Measurements from ENCODE around the gene DNM3. TPM values are rescaled to one million over a fixed set of nuclear protein-coding genes. Genes with fewer than 3 reads are reported as not detected.

DNM3 gene
- total and polyA plus RNA-seq, 10 of the 15 experiments (the other 5 are each of a cell fraction or from before 2014, with no cell fraction given) = 0.03 to 1.5 (median 0.08) TPM; not detected in 3

- no peaks in the 10 kb centered on the region for H3K36me3 ChIP-seq (ENCODE audit: control insufficient read depth in 2 of 2, insufficient read depth in 2 of 2, low read length in 1 of 2)
- no peak for TF ChIP-seq USF1 (IDR thresholded peaks at IDR 0.05; ENCODE audit: borderline replicate concordance, extremely low read length, insufficient read depth, low read depth, low read length)
- TF ChIP-seq ATF3 (IDR thresholded peaks at IDR 0.05; ENCODE audit: borderline replicate concordance, extremely low read depth, low read depth, low read length) = no peak
- TF ChIP-seq RCOR1 (conservative IDR thresholded peaks at IDR 0.05; ENCODE audit: low read depth, low read length) = no peak
- TF ChIP-seq SRF (IDR thresholded peaks at IDR 0.05; ENCODE audit: low read depth in 2 of 2, low read length in 2 of 2) = no peak
- no peak for TF ChIP-seq EGR1 (IDR thresholded peaks at IDR 0.05; ENCODE audit: borderline replicate concordance in 1 of 2, low read depth in 2 of 2, low read length in 2 of 2)
- no peak for TF ChIP-seq ZZZ3 (IDR thresholded peaks at IDR 0.05; ENCODE audit: control insufficient read depth, insufficient read length, low read depth)
- TF ChIP-seq PRDM15 (CRISPR knock-in tag; IDR thresholded peaks at IDR 0.05) = no peak
- TF ChIP-seq TCF12 (IDR thresholded peaks at IDR 0.05; ENCODE audit: low read depth, low read length) = no peak
- no peak for TF ChIP-seq MAX (IDR thresholded peaks at IDR 0.05; ENCODE audit: low read depth, low read length)
- TF ChIP-seq IRF5 (IDR thresholded peaks at IDR 0.05; ENCODE audit: borderline replicate concordance) = no peak
- no peak for TF ChIP-seq BMI1 (IDR thresholded peaks at IDR 0.05; ENCODE audit: borderline replicate concordance)
- no peak for TF ChIP-seq TAF1 (IDR thresholded peaks at IDR 0.05; ENCODE audit: borderline replicate concordance, low read depth, low read length)
- ChIA-PET RAD21 (ENCODE audit: unreplicated experiment) (no interaction called here), SMC1A (ENCODE audit: uncharacterized antibody, unreplicated experiment) (no interaction called here), POLR2A (no interaction called here), CTCF (interaction anchor here (3.8 kb wide), 1 partner anchor 17 kb away, joined by 30 read pairs; no protein-coding TSS in a partner anchor)
- ATAC-seq = no peak
- H2AFZ ChIP-seq (ENCODE audit: control insufficient read depth, low read depth, low read length) = no peak overlapping the region
- no peaks in the 10 kb centered on the region for H3K79me2 ChIP-seq (ENCODE audit: control insufficient read depth, insufficient read depth, low read length)
- no peaks in the 10 kb centered on the region for H4K20me1 ChIP-seq (ENCODE audit: control insufficient read depth, insufficient read depth)
- H3K4me1 ChIP-seq (ENCODE audit: control insufficient read depth, insufficient read depth, low read length) = 0 out of 2 replicates have a peak, but pooled peaks cover 3% of the 10 kb centered on the region
- no peak overlapping the region for H3K27ac ChIP-seq (ENCODE audit: control insufficient read depth, insufficient read depth)
- H3K27me3 ChIP-seq (replicated peaks in 1 of 2; ENCODE audit: control insufficient read depth in 2 of 2, insufficient read depth in 2 of 2, low read length in 1 of 2) = no peaks in the 10 kb centered on the region
- intact Hi-C loops (cut with micrococcal nuclease; ENCODE audit: unreplicated experiment) (no loop called here), in situ Hi-C loops (cut with MboI) (no loop called here)
- no peak overlapping the region for H3K9ac ChIP-seq (ENCODE audit: control insufficient read depth, insufficient read depth, low read length)
- no peak for DNase-seq (ENCODE audit: low read depth, low spot score)
- no peak for FAIRE-seq
- H3K9me3 ChIP-seq (replicated peaks; ENCODE audit: control insufficient read depth, insufficient read depth, low read length) = no peaks in the 10 kb centered on the region
- BruUV-seq (replicated peaks) = no TSS peak
- 25% methylated on average over 3 of the region's 3 CpGs for WGBS (ENCODE audit: insufficient coverage, insufficient replicate concordance, low lambda C conversion rate, missing lambda C conversion rate)
- H3K4me3 ChIP-seq = no peak overlapping the region
- no peak overlapping the region for H3K4me2 ChIP-seq (ENCODE audit: control insufficient read depth, insufficient read depth)
Measured at GRCh38 chr1:172019976-172020375, 178.7 kb downstream of the DNM3 start.

Data from GM12878 (cell line).